ENCODE results near the gene SLC7A1.

DNA sequence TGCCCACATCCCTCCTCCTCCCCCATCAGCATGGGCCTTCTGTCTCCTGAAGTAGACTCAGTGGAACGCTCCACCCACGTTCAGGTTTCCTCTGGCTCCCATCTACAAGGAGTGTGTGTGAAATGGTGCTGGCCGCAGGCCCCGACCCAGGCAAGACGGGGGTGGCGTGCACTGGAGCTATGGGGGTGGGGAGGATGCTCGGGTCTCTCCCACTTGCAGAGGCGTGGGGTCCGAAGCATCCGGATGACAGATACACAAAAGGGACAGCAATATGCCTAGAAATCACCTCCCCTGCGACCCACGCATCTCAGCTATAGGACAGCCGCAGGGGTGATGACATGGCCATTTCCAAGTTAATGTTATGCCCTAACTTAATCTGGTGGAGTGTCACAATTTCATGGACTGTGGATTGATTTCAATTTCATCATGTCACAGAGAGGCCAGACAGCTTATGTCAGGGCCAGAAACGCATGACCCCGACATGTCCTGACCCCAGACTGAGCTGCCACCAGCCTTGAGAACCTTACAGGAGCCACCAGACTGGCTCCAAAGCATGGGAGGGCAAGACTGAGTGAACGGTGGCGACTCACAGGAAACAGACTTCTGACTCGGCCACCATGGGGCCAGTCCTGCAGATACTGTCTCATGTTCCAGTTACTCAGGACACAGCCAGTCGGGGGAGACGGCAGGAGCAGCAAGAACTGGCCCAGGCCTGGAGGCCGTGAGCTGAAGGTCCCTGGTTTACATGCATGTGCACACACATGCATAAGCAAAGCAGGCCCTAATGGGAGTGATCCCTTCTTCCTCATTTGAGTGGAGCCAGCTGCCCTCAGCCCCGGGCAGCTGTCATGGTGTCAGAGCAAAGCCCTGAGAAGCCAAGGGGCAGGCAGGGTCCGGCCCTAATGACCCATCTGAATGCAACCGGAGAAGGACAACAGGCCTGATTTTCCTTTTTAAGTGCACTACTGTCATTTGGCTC lies 82.2 kb downstream of the SLC7A1 start:
- no peak for TF ChIP-seq POLR2AphosphoS5 (IDR thresholded peaks at IDR 0.05)
- TF ChIP-seq, protein P1, sequence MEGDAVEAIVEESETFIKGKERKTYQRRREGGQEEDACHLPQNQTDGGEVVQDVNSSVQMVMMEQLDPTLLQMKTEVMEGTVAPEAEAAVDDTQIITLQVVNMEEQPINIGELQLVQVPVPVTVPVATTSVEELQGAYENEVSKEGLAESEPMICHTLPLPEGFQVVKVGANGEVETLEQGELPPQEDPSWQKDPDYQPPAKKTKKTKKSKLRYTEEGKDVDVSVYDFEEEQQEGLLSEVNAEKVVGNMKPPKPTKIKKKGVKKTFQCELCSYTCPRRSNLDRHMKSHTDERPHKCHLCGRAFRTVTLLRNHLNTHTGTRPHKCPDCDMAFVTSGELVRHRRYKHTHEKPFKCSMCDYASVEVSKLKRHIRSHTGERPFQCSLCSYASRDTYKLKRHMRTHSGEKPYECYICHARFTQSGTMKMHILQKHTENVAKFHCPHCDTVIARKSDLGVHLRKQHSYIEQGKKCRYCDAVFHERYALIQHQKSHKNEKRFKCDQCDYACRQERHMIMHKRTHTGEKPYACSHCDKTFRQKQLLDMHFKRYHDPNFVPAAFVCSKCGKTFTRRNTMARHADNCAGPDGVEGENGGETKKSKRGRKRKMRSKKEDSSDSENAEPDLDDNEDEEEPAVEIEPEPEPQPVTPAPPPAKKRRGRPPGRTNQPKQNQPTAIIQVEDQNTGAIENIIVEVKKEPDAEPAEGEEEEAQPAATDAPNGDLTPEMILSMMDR (IDR thresholded peaks at IDR 0.05), result no peak
- TF ChIP-seq POLR2A (IDR thresholded peaks at IDR 0.05), result no peak
- no peak for TF ChIP-seq EP300 (IDR thresholded peaks at IDR 0.05)

Data from sigmoid colon (tissue), 4 donors.